ENCODE data around the gene KRTAP5-9.

KRTAP5-9 gene

GRCh38 chr11:71504531-71504930 is 43.7 kb upstream of the KRTAP5-9 start:
- no peak for DNase-seq (ENCODE audit: extremely low read depth, low read depth)
- TF ChIP-seq CTCF (IDR thresholded peaks at IDR 0.05; ENCODE audit: low read depth, low read length), result no peak

- no peak for DNase-seq (ENCODE audit: extremely low read depth, low read depth)
- no peak for TF ChIP-seq CTCF (IDR thresholded peaks at IDR 0.05; ENCODE audit: low read depth, low read length)
Observed at GRCh38 chr11:71505001-71505400, 43.2 kb upstream of the KRTAP5-9 start.

GRCh38 chr11:71505781-71506180 is 42.4 kb upstream of the KRTAP5-9 start:
- no peak for TF ChIP-seq CTCF (IDR thresholded peaks at IDR 0.05; ENCODE audit: low read depth, low read length)
- no peak for DNase-seq (ENCODE audit: extremely low read depth, low read depth)

- no peak for TF ChIP-seq CTCF (IDR thresholded peaks at IDR 0.05; ENCODE audit: low read depth, low read length)
- DNase-seq (ENCODE audit: extremely low read depth, low read depth), result no peak
Observed at GRCh38 chr11:71507102-71507501, 41.1 kb upstream of the KRTAP5-9 start.

- TF ChIP-seq CTCF (IDR thresholded peaks at IDR 0.05; ENCODE audit: low read depth, low read length), result no peak
- DNase-seq (ENCODE audit: extremely low read depth, low read depth), result no peak
Observed at GRCh38 chr11:71518506-71519471, 29.4 kb upstream of the KRTAP5-9 start.

- no peak for DNase-seq (ENCODE audit: extremely low read depth, low read depth)
- no peak for TF ChIP-seq CTCF (IDR thresholded peaks at IDR 0.05; ENCODE audit: low read depth, low read length)
Observed at GRCh38 chr11:71519546-71519945, 28.7 kb upstream of the KRTAP5-9 start.

GRCh38 chr11:71525188-71525937 is 22.9 kb upstream of the KRTAP5-9 start:
- no peak for DNase-seq (ENCODE audit: extremely low read depth, low read depth)
- TF ChIP-seq CTCF (IDR thresholded peaks at IDR 0.05; ENCODE audit: low read depth, low read length), result no peak

Data from AG09319 (cell line).